Activated CD8-positive, alpha-beta memory T cell treated with anti-CD3 and anti-CD28 coated beads for 4 hours (primary cell): Measurements from ENCODE around the gene CSGALNACT2.

Source experiments
- DNase-seq, 2 donors: peaks; one replicate each; pipeline ENCODE4 v3.0.0-alpha.2; 2020; ENCODE audit warnings: low read depth in 2 of 2

The CSGALNACT2 gene

GRCh38 chr10:43226851-43227845, 88.9 kb downstream of the CSGALNACT2 start:
- no peak for DNase-seq

GRCh38 chr10:43227911-43228782, 89.9 kb downstream of the CSGALNACT2 start:
- no peak for DNase-seq

GRCh38 chr10:43228783-43229207, 90.5 kb downstream of the CSGALNACT2 start:
- DNase-seq = no peak

DNA sequence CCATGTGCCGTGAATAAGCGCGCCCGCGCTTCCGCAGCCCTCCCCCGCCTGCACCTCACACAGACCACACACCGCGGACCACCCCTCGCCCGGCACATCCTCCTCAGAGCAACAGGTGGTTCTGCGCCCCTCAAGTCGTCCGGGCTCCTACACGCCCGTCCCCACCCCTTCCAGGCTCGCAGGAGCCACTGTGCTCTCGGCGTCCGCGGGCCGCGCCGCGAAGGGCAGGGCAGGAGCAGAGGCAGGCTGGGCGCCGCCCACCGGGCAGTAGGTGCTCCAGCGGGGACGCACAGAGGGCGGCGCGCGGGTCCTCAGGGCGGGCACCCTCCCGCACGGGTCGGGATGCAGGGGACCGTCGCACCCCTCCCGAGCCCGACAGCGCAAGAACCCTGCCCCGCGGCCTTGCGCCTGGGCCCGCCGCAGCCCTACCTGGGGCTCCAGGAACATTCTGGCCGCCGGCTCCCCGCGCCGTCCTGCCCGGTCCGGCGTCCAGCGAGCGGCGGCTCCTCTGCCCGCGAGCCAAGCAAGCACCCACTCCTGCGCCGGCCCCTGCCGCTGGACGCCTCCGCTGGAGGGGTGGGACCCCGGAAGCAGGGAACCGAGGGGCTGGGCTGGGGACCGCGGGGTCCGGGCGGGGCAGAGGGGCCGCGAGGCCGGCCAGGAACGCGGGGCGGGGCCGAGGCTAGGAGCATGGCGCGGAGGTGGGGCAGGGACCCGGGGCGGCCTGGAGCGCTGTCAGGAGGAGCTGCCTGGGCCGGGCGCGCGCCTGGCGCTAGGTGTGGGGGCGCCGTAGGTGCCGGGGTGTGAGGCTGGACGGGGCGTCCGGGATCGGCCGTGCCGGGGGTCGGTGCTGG, 91.2 kb downstream of the CSGALNACT2 start:
- DNase-seq = peak in 1 of 2 donors; percentile 42

DNA sequence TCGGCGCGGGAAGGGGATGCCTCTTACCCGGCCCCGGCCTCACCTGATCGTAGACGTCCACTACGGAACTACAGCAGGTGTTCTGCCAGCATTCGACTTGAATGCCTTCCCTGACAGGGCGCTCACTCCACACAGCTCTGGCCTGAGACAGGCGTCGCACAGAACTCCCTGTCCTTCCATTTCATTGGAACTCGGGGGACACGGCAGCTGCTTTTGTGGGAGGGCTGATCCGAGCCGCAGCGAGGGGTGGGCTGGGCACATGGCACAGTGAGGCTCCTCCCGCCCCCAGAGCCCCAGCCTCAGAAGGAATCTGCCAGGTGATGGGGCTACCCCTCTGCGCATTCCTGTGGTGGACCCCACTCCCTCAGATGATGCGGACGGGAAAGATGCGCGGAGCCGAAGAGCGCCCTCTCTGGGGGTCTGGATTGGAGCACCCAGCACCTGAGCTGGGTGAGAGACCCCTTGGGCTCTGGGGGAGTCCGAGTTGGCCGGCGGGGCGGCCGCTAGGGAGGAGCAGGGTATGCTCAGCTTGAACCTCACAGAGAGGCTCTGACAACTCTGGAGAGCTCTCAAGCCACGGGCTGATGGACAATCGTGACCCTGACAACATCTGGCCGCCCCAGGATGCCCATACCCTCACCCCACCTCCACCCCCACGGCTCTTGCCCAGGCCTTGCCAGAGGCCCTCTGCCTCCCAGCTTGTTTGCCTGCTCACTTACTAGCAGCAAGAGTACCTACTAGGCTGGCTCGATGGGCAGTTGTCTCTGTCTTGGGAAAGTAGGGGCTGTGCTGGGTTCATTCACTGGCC, 92.1 kb downstream of the CSGALNACT2 start:
- DNase-seq = no peak

GRCh38 chr10:43230909-43231522, 92.8 kb downstream of the CSGALNACT2 start:
- DNase-seq = no peak

DNA sequence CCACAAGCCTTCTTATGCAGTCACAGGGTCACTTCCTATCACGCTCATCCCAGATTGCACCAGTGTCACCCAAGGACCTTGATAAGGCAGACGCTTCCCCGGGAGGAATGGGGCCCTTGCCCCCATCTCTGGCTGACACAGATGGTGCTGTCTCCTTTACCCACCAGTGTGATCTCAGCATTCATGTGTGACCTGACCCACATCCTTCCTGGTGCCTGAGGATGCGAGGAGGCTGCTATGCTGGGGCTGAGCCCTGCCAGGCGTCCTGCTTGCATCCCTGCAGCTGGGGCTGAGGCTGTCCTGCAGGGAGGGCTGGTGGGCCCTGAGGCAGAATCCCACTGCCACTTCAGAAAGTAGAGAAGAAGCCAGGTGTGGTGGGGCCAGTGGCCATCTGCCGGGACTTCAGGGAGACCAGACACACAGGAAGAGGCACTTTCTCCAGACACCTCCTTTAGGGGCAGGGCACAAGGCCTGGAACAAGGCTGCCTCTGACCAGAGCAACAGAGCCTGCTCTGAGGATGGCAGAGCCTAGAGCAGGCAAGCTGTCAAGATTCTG, 93.4 kb downstream of the CSGALNACT2 start:
- no peak for DNase-seq

GRCh38 chr10:43233601-43234430, 95.6 kb downstream of the CSGALNACT2 start:
- no peak for DNase-seq

DNA sequence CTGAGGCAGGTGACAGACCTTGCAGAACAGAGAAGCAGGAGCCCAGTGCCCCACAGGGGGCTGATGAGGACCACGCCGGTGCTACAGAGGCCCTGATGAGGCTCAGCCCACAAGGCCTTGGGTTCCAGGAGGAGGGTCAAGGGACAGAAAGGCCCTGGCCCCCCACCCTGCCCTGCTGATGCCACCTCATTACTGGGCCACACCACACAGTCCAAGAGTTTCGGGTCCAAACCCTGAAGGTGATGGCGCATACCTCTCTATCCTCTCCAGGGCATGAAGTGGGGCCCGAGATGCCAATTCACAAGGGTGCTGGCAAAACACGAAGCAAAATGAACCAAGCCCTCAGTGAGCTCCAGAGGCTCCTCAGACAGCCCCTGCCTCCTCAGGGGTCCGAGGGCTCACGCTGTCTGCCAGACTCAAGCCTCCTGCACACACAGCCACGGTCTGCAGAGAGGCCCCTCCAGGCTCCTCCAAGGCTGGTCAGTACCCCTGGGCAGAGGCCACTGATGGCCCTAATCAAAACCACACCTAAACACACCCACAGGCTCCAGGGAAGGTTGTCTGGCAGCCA, 96.3 kb downstream of the CSGALNACT2 start:
- no peak for DNase-seq
